ENCODE measurements around the gene KLHL2.
"Not testable (repeated sequence)": the region's sequence is repeated elsewhere in the genome, so short reads cannot be mapped to it uniquely, and the experiment has no call there.

The KLHL2 gene, protein sequence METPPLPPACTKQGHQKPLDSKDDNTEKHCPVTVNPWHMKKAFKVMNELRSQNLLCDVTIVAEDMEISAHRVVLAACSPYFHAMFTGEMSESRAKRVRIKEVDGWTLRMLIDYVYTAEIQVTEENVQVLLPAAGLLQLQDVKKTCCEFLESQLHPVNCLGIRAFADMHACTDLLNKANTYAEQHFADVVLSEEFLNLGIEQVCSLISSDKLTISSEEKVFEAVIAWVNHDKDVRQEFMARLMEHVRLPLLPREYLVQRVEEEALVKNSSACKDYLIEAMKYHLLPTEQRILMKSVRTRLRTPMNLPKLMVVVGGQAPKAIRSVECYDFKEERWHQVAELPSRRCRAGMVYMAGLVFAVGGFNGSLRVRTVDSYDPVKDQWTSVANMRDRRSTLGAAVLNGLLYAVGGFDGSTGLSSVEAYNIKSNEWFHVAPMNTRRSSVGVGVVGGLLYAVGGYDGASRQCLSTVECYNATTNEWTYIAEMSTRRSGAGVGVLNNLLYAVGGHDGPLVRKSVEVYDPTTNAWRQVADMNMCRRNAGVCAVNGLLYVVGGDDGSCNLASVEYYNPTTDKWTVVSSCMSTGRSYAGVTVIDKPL

DNA sequence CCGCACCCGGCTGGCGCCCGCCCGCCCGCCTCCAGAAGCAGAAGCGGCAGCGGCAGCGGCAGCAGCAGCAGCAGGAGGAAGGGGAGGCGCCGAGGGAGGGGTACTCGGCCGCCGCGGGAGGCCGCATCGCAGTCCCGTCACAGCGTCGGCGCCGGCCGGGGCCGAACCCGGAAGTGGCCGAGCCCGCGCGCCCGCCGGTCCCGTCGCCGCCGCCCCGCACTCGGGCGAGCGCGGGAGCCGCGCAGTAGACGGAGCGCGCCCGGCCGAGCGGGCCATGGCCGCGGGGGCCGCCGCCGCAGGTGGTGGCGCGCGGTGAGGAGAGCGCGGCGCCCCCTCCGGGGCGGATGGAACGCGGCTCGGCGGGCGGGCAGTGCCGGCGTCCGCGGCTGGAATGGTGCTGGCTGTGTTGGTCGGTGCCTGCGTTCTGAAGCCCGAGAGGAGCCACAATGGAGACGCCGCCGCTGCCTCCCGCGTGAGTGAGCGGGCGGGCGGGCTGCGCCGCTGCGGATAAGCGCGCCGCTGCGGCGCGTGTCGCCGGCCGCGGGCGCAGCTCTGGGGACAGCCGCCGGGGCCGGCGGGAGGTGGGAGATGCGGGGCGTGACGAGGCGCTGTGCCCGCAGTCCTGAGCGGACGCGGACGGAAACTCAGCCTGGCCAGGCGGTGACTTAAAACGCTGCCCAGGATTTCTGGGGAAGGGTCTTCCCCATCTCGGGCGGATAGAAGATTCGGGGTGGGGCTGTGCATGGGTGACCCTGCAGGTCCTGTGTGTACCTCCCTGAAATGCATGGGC, at the start of gene KLHL2:
TSS of gene KLHL2 (plus strand) at position 131 of the 790 bp plus-strand sequence. CDS start at position 447, 316 bp downstream.
- FAIRE-seq: no peak

- no peak for FAIRE-seq
Measured at GRCh38 chr4:165158762-165159161, 48.6 kb upstream of the KLHL2 start.

DNA sequence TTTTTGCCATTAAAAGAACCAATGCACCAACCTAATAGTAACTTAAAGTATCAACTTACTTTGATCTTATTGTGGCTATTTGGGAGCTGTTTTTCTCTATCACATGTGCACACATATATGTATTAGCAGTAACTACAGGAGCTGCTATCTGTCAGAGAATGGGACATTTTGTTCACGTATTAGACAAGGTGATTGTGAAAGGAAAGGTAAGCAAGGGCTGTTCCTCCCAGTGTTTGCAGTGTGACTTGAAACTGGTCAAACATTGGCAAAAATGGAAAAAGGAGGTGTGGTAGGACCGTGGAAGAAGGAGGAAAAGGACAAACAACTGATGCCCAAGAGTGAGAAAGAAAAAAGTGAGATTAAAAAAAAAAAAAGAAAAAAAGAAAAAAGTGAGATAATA, 43.1 kb upstream of the KLHL2 start:
- no peak for FAIRE-seq

GRCh38 chr4:165166872-165167271, 40.5 kb upstream of the KLHL2 start:
- FAIRE-seq: not testable (repeated sequence)

GRCh38 chr4:165167650-165168049, 39.7 kb upstream of the KLHL2 start:
- FAIRE-seq: no peak

DNA sequence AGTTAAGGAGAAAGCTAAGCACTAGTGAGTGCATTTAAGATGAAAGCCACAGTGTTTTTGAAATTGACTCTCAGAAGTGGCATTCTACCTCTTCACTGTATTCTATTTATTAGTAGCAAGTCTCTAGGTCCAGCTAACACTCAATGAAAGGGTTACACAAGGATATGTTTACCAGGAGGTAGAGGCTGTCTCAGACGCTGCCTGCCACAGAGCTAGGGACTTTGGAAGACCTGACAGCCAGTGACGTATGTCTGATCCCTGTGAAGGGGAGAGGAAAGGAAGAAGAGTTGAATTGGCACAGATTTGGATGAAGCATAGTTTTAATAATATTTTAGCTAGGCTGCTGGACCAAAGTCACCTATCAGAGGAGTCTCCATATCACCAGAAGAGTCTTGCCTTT, 36.5 kb upstream of the KLHL2 start:
- FAIRE-seq: no peak

DNA sequence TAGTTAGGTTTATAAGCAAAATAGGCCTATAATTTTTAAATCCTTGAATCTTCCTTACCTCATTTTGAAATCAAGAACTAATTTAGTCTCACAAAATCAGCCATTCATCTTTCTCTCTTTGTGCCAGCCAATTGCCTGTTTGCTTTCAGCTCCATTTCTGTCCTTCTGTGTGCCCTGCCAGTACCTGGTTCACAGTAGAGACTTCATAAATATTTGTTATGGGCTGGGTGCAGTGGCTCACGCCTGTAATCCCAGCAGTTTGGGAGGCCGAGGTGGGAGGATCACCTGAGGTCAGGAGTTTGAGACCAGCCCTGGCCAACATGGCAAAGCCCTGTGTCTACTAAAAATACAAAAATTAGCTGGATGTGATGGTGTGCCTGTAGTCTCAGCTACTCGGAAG, 31.9 kb upstream of the KLHL2 start:
- FAIRE-seq: not testable (repeated sequence)

DNA sequence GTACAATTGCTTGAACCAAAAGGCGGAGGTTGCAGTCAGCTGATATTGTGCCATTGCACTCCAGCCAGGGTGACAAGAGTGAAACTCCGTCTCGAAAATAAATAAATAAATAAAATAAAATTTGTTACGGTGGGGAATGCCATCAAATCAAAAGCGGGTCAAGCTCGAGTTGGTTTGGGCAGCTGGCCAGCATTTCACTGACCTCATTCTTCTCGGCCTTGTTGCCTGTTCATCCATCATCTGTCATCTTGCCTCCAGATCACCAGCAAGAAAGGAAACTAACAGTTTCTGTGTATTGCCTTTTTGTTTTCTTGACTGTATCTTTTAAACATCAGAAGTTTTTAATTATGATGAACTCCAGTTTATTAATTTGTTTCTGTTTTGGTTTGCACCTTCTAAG, 31.5 kb upstream of the KLHL2 start:
- no peak for FAIRE-seq

DNA sequence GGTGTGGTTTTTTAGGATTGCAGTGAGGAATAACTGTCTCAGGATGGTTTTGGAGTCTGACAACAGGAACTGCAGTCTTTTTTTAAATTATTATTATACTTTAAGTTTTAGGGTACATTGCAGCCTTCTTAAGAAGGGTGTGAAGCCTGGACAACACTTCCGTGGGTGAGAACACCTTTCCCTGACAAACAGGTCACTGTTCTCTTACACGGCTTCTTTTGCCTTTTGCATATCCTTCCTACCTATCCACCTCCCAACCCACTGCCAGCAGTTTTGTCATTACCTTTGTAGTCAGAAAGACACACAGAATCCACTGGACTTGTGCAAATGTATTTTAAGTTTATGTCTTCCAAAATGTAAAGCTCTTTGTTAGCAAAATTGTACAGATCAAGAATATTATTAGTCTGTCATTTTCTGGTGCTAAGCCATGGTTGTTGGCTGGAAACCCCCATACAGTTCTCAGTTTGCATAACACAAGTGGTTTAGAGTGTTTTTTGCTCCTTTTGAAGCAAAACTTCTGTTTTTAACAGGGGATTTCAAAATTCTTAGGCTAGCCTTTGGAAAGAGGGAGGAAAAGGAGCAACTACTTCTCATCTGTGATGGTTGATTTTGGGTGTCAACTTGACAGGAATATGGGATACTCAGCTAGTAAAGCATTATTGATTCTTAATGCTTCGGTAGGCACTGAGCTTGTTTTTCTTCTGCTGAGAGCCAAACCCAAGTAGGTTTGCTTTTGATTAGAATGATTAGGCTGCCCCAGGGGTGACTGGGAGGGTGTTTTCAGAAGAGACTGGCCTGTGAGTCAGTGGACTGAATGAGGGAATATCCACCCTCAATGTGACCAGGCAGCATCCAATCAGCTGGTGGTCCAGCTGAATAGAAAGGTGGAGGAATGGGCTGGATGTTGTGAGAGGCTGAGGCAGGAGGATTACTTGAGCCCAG, 29.4 kb upstream of the KLHL2 start:
- no peak for FAIRE-seq

- no peak for FAIRE-seq
Measured at GRCh38 chr4:165184220-165184619, 23.1 kb upstream of the KLHL2 start.

DNA sequence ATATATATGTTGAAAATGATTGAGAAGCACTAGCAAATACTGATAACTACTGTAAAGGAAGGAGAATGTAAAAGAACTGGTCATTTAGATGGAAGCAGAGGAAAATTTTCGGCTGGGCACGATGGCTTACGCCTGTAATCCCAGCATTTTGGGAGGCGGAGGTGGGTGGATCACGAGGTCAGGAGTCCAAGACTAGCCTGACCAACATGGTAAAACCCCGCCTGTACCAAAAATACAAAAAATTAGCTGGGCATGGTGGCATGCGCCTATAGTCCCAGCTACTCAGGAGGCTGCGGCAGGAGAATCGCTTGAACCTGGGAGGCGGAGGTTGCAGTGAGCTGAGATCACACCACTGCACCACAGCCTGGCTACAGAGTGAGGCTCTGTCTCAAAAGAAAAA, 22.4 kb upstream of the KLHL2 start:
- FAIRE-seq: not testable (repeated sequence)

DNA sequence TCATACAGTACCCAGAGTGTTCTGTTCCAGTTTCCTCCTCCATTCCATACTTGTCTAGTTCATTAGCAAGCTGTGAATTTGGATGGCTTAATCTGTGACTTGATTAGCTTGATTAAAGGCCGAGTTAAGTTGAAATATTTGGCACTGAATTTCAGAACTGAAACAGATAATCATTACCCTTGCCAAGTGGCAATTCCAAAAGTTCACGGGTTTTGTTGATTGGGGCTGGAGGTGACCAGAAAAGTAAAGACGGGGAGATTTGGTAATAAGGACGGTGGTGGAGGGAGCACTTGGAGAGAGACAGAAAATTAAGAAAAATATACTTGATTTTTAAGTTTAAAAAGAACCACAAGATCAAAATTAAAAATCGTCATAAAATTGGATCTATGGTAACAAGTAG, 21.9 kb upstream of the KLHL2 start:
- no peak for FAIRE-seq

DNA sequence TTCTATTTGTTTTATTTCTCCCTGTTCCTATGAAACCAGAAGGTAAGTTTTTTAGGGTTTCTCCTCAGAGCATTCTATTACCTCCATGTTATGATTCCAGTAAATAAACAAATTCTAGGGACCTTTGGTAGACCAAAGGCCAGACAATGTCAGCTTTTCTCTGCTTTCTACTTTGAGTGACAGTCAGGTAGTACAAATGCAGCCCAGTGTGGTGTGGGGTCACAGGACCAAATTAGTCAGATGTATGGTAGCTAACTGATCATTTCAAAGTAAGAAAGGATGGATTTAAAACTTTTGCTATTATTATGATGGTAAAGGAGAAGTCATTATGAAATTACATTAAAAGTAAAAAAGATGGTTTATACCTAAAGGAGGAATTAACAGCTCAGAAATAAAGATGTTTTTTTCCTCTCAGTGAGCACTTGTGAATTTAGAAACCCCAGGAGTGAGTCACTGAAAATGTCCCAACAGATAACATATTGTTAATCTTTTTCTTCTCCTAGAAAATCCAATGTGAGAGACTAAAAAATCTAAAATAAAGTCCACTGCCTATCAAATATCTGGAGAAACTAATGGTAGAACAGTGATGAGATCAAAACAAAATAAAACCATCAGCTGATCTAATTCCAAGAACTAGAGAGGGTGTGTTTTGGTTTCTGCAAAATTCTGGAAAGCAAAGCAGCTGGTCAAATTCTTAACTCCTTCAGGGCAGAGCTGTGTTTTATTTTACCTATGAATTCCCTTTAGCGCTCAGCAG, 16.6 kb upstream of the KLHL2 start:
- no peak for FAIRE-seq

- no peak for FAIRE-seq
Measured at GRCh38 chr4:165191348-165191656, 16.1 kb upstream of the KLHL2 start.

GRCh38 chr4:165191814-165192499, 15.4 kb upstream of the KLHL2 start:
- FAIRE-seq: no peak

DNA sequence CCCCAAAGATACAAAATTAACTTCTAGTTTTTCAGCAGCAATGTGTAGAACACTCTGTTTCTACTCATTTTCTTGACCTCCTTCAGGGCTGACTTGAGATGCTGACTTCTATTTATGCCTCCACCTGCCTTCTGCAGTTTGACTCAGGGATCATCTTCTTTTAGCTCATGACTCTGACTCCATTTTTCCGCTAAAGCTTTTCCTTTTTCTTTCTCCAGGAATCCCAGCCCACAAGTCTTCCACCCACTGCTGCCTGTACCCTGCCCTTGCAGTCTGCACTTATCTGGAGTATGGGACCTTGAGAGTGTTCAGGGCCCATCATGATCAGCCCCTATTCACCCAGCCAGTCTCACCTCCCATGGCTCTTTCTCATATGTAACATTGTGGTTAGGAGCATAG, 14.9 kb upstream of the KLHL2 start:
- no peak for FAIRE-seq

GRCh38 chr4:165192956-165193355, 14.4 kb upstream of the KLHL2 start:
- FAIRE-seq: no peak

GRCh38 chr4:165194368-165194767, 13.0 kb upstream of the KLHL2 start:
- FAIRE-seq: no peak

GRCh38 chr4:165198329-165198728, 9.0 kb upstream of the KLHL2 start:
- peak; percentile 37 for FAIRE-seq

DNA sequence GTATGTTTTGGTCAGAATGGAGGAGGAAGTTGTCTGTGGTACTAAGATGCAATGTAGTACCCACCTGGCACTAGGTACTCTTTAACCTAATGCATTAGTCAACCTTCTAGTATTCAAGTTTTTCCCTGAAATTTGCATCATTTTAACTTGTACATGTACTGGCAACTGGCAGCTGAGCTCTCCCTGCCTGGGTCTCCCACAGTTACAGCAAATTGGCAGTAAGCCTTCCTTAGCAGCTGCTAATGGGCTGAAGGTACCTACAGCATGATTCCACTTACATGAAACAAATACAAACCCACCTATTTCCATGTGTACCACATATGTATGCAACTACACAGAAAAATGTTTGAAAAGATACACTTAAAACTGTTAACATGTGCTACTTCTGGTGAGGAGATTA, 8.1 kb upstream of the KLHL2 start:
- FAIRE-seq: no peak

GRCh38 chr4:165199722-165200121, 7.6 kb upstream of the KLHL2 start:
- no peak for FAIRE-seq

Measured in G401.6 (cell line).